ENCODE data around the gene CPVL.

DNA sequence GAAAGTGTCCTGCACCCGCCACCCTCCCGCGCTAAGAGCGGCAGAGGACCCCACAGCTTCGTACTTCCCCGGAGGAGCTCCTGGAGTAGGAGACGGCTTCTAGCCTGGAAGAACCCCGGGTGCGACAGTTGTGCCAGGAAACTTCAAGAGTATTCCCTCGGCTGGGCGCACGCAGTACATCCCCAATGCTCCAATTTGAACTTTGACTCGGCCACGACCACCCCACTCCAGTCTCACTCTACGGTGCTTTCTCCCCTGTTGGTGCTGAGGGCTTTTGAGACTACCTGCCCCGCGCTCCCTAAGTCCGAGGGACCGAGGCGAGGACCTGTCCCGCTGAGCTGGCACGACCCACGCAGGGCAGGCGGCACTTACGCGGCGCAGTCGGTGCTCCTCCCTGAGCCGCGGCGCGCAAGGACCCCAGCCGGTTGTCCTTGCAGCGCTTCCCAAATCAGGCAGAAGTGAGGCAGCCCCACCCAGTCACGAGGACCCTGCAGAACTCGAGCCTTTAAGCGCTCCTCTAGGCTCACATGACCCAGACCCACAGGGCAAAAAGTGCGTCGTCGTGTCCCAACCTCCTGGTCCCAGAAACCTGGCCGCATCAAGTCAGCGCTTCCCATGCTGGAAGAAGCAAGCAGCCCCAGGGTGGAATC is at the start of gene CPVL:
- no peak for TF ChIP-seq POLR2A (IDR thresholded peaks at IDR 0.05; ENCODE audit: low read length)
- no peak for TF ChIP-seq GATA1 (IDR thresholded peaks at IDR 0.05; ENCODE audit: low read depth, low read length)

Measured in erythroblast (primary cell).